ENCODE data around the gene OR51B2. TPM values are rescaled to one million over a fixed set of nuclear protein-coding genes. Genes with fewer than 3 reads are reported as not detected.

Gene OR51B2
- total and polyA plus RNA-seq, 10 of the 15 experiments (the other 5 are each of a cell fraction or from before 2014, with no cell fraction given), result 0.29 TPM; not detected in 9

GRCh38 chr11:5303626-5304025 is 20.5 kb downstream of the OR51B2 start:
- Histone ChIP-seq H3K9ac (ENCODE audit: control insufficient read depth, insufficient read depth, low read length) (no peak overlapping the region), H3K9me3 (replicated peaks; ENCODE audit: control insufficient read depth, insufficient read depth, low read length) (no peaks in the 10 kb centered on the region), H3K27me3 (replicated peaks in 1 of 2; ENCODE audit: control insufficient read depth in 2 of 2, insufficient read depth in 2 of 2, low read length in 1 of 2) (no peaks in the 10 kb centered on the region; a peak in 1 of 4 replicates), H3K36me3 (ENCODE audit: control insufficient read depth in 2 of 2, insufficient read depth in 2 of 2, low read length in 1 of 2) (no peaks in the 10 kb centered on the region), H3K4me3 (no peak overlapping the region), H3K79me2 (ENCODE audit: control insufficient read depth, insufficient read depth, low read length) (no peaks in the 10 kb centered on the region), H4K20me1 (ENCODE audit: control insufficient read depth, insufficient read depth) (no peaks in the 10 kb centered on the region), H3K4me1 (ENCODE audit: control insufficient read depth, insufficient read depth, low read length) (no peaks in the 10 kb centered on the region), H3K27ac (ENCODE audit: control insufficient read depth, insufficient read depth) (no peak overlapping the region), H2AFZ (ENCODE audit: control insufficient read depth, low read depth, low read length) (no peak overlapping the region), H3K4me2 (ENCODE audit: control insufficient read depth, insufficient read depth) (no peak overlapping the region)
- 57% methylated on average over 5 of the region's 5 CpGs for WGBS (ENCODE audit: insufficient coverage, insufficient replicate concordance, low lambda C conversion rate, missing lambda C conversion rate)
- TF ChIP-seq PML (IDR thresholded peaks at IDR 0.05; ENCODE audit: low read length) (no peak), GATAD2B (conservative IDR thresholded peaks at IDR 0.05; ENCODE audit: low read depth) (no peak), TAF1 (IDR thresholded peaks at IDR 0.05; ENCODE audit: borderline replicate concordance, low read depth, low read length) (no peak), ZNF274 (IDR thresholded peaks at IDR 0.05; ENCODE audit: insufficient read depth, insufficient read length) (no peak), ETV6 (conservative IDR thresholded peaks at IDR 0.05 in 1 of 2, IDR thresholded peaks at IDR 0.05 in 1 of 2; ENCODE audit: borderline replicate concordance in 1 of 2, low read depth in 1 of 2) (no peak), ZNF622 (IDR thresholded peaks at IDR 0.05) (no peak), HCFC1 (IDR thresholded peaks at IDR 0.05; ENCODE audit: low read length) (no peak), BRCA1 (IDR thresholded peaks at IDR 0.05; ENCODE audit: low read depth, low read length) (no peak), EP300 (IDR thresholded peaks at IDR 0.05; ENCODE audit: borderline replicate concordance in 1 of 2, control insufficient read depth in 1 of 2, low read depth in 2 of 2, low read length in 2 of 2) (no peak), NFIC (IDR thresholded peaks at IDR 0.05; ENCODE audit: low read depth, low read length) (no peak), IKZF1 (conservative IDR thresholded peaks at IDR 0.05) (no peak), RELB (IDR thresholded peaks at IDR 0.05; ENCODE audit: low read depth) (no peak), KLF5 (IDR thresholded peaks at IDR 0.05; ENCODE audit: partially characterized antibody) (no peak), NFYA (IDR thresholded peaks at IDR 0.05; ENCODE audit: borderline replicate concordance, low read depth, low read length) (no peak), EZH2 (IDR thresholded peaks at IDR 0.05; ENCODE audit: borderline replicate concordance, control insufficient read depth, low read depth, low read length) (no peak)
- TF ChIP-seq, protein P1, sequence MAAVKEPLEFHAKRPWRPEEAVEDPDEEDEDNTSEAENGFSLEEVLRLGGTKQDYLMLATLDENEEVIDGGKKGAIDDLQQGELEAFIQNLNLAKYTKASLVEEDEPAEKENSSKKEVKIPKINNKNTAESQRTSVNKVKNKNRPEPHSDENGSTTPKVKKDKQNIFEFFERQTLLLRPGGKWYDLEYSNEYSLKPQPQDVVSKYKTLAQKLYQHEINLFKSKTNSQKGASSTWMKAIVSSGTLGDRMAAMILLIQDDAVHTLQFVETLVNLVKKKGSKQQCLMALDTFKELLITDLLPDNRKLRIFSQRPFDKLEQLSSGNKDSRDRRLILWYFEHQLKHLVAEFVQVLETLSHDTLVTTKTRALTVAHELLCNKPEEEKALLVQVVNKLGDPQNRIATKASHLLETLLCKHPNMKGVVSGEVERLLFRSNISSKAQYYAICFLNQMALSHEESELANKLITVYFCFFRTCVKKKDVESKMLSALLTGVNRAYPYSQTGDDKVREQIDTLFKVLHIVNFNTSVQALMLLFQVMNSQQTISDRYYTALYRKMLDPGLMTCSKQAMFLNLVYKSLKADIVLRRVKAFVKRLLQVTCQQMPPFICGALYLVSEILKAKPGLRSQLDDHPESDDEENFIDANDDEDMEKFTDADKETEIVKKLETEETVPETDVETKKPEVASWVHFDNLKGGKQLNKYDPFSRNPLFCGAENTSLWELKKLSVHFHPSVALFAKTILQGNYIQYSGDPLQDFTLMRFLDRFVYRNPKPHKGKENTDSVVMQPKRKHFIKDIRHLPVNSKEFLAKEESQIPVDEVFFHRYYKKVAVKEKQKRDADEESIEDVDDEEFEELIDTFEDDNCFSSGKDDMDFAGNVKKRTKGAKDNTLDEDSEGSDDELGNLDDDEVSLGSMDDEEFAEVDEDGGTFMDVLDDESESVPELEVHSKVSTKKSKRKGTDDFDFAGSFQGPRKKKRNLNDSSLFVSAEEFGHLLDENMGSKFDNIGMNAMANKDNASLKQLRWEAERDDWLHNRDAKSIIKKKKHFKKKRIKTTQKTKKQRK (IDR thresholded peaks at IDR 0.05; ENCODE audit: low read depth, low read length), result no peak
- TF ChIP-seq, protein P2, sequence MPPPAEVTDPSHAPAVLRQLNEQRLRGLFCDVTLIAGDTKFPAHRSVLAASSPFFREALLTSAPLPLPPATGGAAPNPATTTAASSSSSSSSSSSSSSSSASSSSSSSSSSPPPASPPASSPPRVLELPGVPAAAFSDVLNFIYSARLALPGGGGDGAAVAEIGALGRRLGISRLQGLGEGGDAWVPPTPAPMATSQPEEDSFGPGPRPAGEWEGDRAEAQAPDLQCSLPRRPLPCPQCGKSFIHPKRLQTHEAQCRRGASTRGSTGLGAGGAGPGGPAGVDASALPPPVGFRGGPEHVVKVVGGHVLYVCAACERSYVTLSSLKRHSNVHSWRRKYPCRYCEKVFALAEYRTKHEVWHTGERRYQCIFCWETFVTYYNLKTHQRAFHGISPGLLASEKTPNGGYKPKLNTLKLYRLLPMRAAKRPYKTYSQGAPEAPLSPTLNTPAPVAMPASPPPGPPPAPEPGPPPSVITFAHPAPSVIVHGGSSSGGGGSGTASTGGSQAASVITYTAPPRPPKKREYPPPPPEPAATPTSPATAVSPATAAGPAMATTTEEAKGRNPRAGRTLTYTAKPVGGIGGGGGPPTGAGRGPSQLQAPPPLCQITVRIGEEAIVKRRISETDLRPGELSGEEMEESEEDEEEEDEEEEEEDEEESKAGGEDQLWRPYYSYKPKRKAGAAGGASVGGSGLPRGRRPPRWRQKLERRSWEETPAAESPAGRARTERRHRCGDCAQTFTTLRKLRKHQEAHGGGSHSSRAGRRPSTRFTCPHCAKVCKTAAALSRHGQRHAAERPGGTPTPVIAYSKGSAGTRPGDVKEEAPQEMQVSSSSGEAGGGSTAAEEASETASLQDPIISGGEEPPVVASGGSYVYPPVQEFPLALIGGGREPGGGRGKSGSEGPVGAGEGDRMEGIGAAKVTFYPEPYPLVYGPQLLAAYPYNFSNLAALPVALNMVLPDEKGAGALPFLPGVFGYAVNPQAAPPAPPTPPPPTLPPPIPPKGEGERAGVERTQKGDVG (CRISPR knock-in tag; IDR thresholded peaks at IDR 0.05), result no peak
- POLR2A ChIA-PET, result no interaction called here
- intact Hi-C loops (cut with micrococcal nuclease; ENCODE audit: unreplicated experiment), result no loop called here
- FAIRE-seq (no peak), DNase-seq (ENCODE audit: low read depth, low spot score) (no peak), ATAC-seq (no peak)
- SMC1A ChIA-PET (ENCODE audit: uncharacterized antibody, unreplicated experiment), result no interaction called here
- RAD21 ChIA-PET (ENCODE audit: unreplicated experiment), result no interaction called here
- no TSS peak for BruUV-seq (replicated peaks)
- in situ Hi-C loops (cut with MboI), result no loop called here
- CTCF ChIA-PET, result interaction anchor here (0.6 kb wide), 1 partner anchor 157 kb away, joined by 3 read pairs; no protein-coding TSS in a partner anchor

Measured in GM12878 (cell line).